Upper lobe of left lung (tissue), 6 donors: ENCODE data around the gene MED12. TPM values are rescaled to one million over a fixed set of nuclear protein-coding genes. Genes with fewer than 3 reads are reported as not detected.

Experiments
- ATAC-seq, 2 donors: fragments of 200-7000 bp; cut with Tn5 transposase; one replicate each; pipeline ENCODE4 v1.9.1; 2022; ENCODE audit warnings: mild to moderate bottlenecking in 2 of 2, moderate library complexity in 2 of 2; ENCODE audit not compliant: low FRiP score in 2 of 2
- DNase-seq, 2 donors: peaks; one replicate each; pipeline ENCODE4 v3.0.0-alpha.2; 2019 to 2020
- H3K27ac ChIP-seq, 4 donors: fragments of 200-600 bp; sonication (generic); one replicate each; pipeline ENCODE4 v1.5.1; 2016 to 2019
- H3K27me3 ChIP-seq, 4 donors: fragments of 200-600 bp; sonication (generic); one replicate each; pipeline ENCODE4 v1.5.1; 2017 to 2019
- H3K36me3 ChIP-seq, 4 donors: fragments of 200-600 bp; sonication (generic); one replicate each; pipeline ENCODE4 v1.5.1; 2016 to 2019
- H3K4me1 ChIP-seq, 4 donors: fragments of 200-600 bp; sonication (generic); one replicate each; pipeline ENCODE4 v1.5.1; 2018 to 2019
- H3K4me3 ChIP-seq, 4 donors: fragments of 200-600 bp; sonication (generic); one replicate each; pipeline ENCODE4 v1.5.1; 2017 to 2019; ENCODE audit warnings: mild to moderate bottlenecking in 2 of 4, moderate library complexity in 1 of 4
- H3K9me3 ChIP-seq, 4 donors: fragments of 200-600 bp; sonication (generic); one replicate each; pipeline ENCODE4 v1.5.1; 2018 to 2019
- CTCF ChIP-seq, 6 experiments: fragments of 450-650 bp in 4 of 6; fragments of 200-600 bp in 2 of 6; sonication (generic) in 2 of 6; IDR thresholded peaks; one replicate each; pipeline ENCODE4 v1.5.1; 2016 to 2019; ENCODE audit warnings: antibody characterized with exemption in 6 of 6
- EP300 ChIP-seq, 4 donors: sonication (generic); formaldehyde crosslinking; IDR thresholded peaks; one replicate each; pipeline ENCODE4 v1.5.1; 2017; ENCODE audit warnings: antibody characterized with exemption in 4 of 4, control low read depth in 2 of 4
- POLR2A ChIP-seq, 4 donors: fragments of 450-650 bp; IDR thresholded peaks; one replicate each; pipeline ENCODE4 v1.5.1; 2016 to 2017; ENCODE audit warnings: antibody characterized with exemption in 4 of 4, mild to moderate bottlenecking in 2 of 4
- POLR2AphosphoS5 ChIP-seq, 2 donors: sonication (generic); formaldehyde crosslinking; IDR thresholded peaks; one replicate each; pipeline ENCODE4 v1.5.1; 2017; ENCODE audit warnings: antibody characterized with exemption in 2 of 2
- WGBS, 2 donors: methylation state at CpG; one replicate each; pipeline ENCODE4 v1.1.5; 2017 to 2018; 5-methylcytosine and 5-hydroxymethylcytosine counted together
- total RNA-seq, 6 donors: library from RNA; depleted of rRNA in 4 of 6; stranded (reverse); fragments of >200 nt in 4 of 6; gene quantifications; one replicate each; pipeline versions ENCODE4 v1.1.0 to v1.2.1, GENCODE V29; 2016 to 2021
- donor health status: DM: no; HTN: no; CAD: no; lungs with moderate emphysema.
- donor health status: DM: no; HTN: yes; CAD: no; lungs with severe emphysema.

The MED12 gene
- total RNA-seq, 6 donors from 2014 or later: 21.7 to 188 (median 42.2) TPM

- H3K27me3 ChIP-seq: no peaks in the 10 kb centered on the region
- no peaks in the 10 kb centered on the region for H3K4me1 ChIP-seq
- no peak for TF ChIP-seq CTCF (IDR thresholded peaks at IDR 0.05)
- no peak for TF ChIP-seq POLR2A (IDR thresholded peaks at IDR 0.05)
- no peak for TF ChIP-seq EP300 (IDR thresholded peaks at IDR 0.05)
- TF ChIP-seq POLR2AphosphoS5 (IDR thresholded peaks at IDR 0.05): no peak
- H3K4me3 ChIP-seq: no peak overlapping the region
- no peak for ATAC-seq
- no peaks in the 10 kb centered on the region for H3K36me3 ChIP-seq
- WGBS, 2 donors: 73 to 79% methylated on average over 3 to 4 of the region's 4 CpGs
- no peak for DNase-seq
- H3K27ac ChIP-seq: no peak overlapping the region
- H3K9me3 ChIP-seq: no peaks in the 10 kb centered on the region
Observed at GRCh38 chrX:71082822-71083221, 35.6 kb upstream of the MED12 start.

- Histone ChIP-seq H3K4me3 (no peak overlapping the region), H3K36me3 (no peaks in the 10 kb centered on the region), H3K27me3 (no peaks in the 10 kb centered on the region), H3K27ac (no peak overlapping the region), H3K9me3 (no peaks in the 10 kb centered on the region), H3K4me1 (no peaks in the 10 kb centered on the region)
- ATAC-seq (no peak), DNase-seq (no peak)
- TF ChIP-seq EP300 (IDR thresholded peaks at IDR 0.05): no peak
- TF ChIP-seq CTCF (IDR thresholded peaks at IDR 0.05): no peak
- TF ChIP-seq POLR2AphosphoS5 (IDR thresholded peaks at IDR 0.05): no peak
- TF ChIP-seq POLR2A (IDR thresholded peaks at IDR 0.05): no peak
- WGBS, 2 donors: 60 to 64% methylated on average over 2 to 4 of the region's 4 CpGs
Observed at GRCh38 chrX:71085900-71086299, 32.5 kb upstream of the MED12 start.

GRCh38 chrX:71091263-71091662 lies 27.1 kb upstream of the MED12 start:
- H3K27ac ChIP-seq: no peak overlapping the region
- H3K27me3 ChIP-seq: no peaks in the 10 kb centered on the region
- ATAC-seq: no peak
- no peaks in the 10 kb centered on the region for H3K9me3 ChIP-seq
- WGBS, 2 donors: 71 to 74% methylated on average over 5 of the region's 5 CpGs
- DNase-seq: no peak
- H3K36me3 ChIP-seq: no peaks in the 10 kb centered on the region
- TF ChIP-seq POLR2A (IDR thresholded peaks at IDR 0.05): no peak
- TF ChIP-seq CTCF (IDR thresholded peaks at IDR 0.05): no peak
- TF ChIP-seq EP300 (IDR thresholded peaks at IDR 0.05): no peak
- no peak for TF ChIP-seq POLR2AphosphoS5 (IDR thresholded peaks at IDR 0.05)
- no peak overlapping the region for H3K4me3 ChIP-seq
- peaks cover 0 to 3% (median 0%) of the 10 kb centered on the region in 4 donors for H3K4me1 ChIP-seq

- no peaks in the 10 kb centered on the region for H3K27me3 ChIP-seq
- H3K27ac ChIP-seq: peak overlapping the region in 3 of 4 donors; percentile 17 to 88 (median 85)
- WGBS, 2 donors: 29 to 44% methylated on average over 6 of the region's 6 CpGs
Observed at GRCh38 chrX:71095033-71095432, 23.4 kb upstream of the MED12 start.

More at GRCh38 chrX:71095033-71095432, 23.4 kb upstream of the MED12 start:
- no peak for DNase-seq
- Histone ChIP-seq H3K4me1 (peaks cover 3 to 13% (median 7%) of the 10 kb centered on the region in 4 donors), H3K4me3 (peak overlapping the region in 3 of 4 donors; percentile 46 to 67 (median 61)), H3K9me3 (no peaks in the 10 kb centered on the region), H3K36me3 (no peaks in the 10 kb centered on the region)
- TF ChIP-seq CTCF (IDR thresholded peaks at IDR 0.05): no peak
- TF ChIP-seq POLR2AphosphoS5 (IDR thresholded peaks at IDR 0.05): no peak
- TF ChIP-seq POLR2A (IDR thresholded peaks at IDR 0.05): no peak
- no peak for TF ChIP-seq EP300 (IDR thresholded peaks at IDR 0.05)
- ATAC-seq: no peak
